Gastrocnemius medialis (tissue), 4 donors: ENCODE results near the gene SFXN5.

ENCODE experiments used
- CTCF ChIP-seq, 5 experiments: fragments of 450-650 bp in 3 of 5; fragments of 200-600 bp in 2 of 5; sonication (generic) in 2 of 5; IDR thresholded peaks in 4 of 5; conservative IDR thresholded peaks in 1 of 5; 1 replicate in 4 of 5; 2 replicates in 1 of 5; pipeline ENCODE4 v1.5.1; 2016 to 2019; ENCODE audit warnings: antibody characterized with exemption in 5 of 5, mild to moderate bottlenecking in 3 of 5, moderate library complexity in 3 of 5
- POLR2A ChIP-seq, 2 donors: fragments of 450-650 bp; IDR thresholded peaks; one replicate each; pipeline ENCODE4 v1.6.1; 2017; ENCODE audit warnings: antibody characterized with exemption in 2 of 2, mild to moderate bottlenecking in 2 of 2, moderate library complexity in 2 of 2

GRCh38 chr2:72985136-72985535, 86.4 kb downstream of the SFXN5 start:
- TF ChIP-seq POLR2A (IDR thresholded peaks at IDR 0.05): no peak
- TF ChIP-seq CTCF (IDR thresholded peaks at IDR 0.05 in 4 of 5, conservative IDR thresholded peaks at IDR 0.05 in 1 of 5): no peak
